Posterior vena cava (tissue), 2 donors: ENCODE results near the gene LRRC56. TPM values are rescaled to one million over a fixed set of nuclear protein-coding genes. Genes with fewer than 3 reads are reported as not detected.

ENCODE experiments used
- microRNA-seq, 2 donors: library from miRNA; unstranded; fragments of <30 nt; microRNA quantifications; one replicate each; pipeline ENCODE4 v1.2.0, GENCODE V29; 2020 to 2021; ENCODE audit warnings: borderline microRNAs expressed in 2 of 2
- total RNA-seq, 2 donors: library from RNA; stranded (reverse); fragmentation: NEBNext Ultra II Directional; extraction: Animal tissue kit (Norgen Biotek cat#: 25700); gene quantifications; one replicate each; pipeline ENCODE4 v1.2.1, GENCODE V29; 2021
- donor health status: DM: yes; HTN: yes; CAD: no.
- donor health status: DM: yes; HTN: yes; CAD: no.

LRRC56 gene
- total RNA-seq, 2 donors from 2014 or later: 0.43 to 0.56 TPM

Small RNA genes lying within 50 kb of the gene (microRNA-seq; reads per million reads assigned to microRNA genes)
- gene MIR210: 131 to 176 reads per million in 2 donors

Other genes with a start within 250 kb of the LRRC56 start
- gene PGGHG, start 248.4 kb upstream of the LRRC56 start, total RNA-seq: 10 to 100 TPM; 18.8 to 20.7 TPM
- gene IFITM5, start 238.0 kb upstream of the LRRC56 start, total RNA-seq: not detected
- gene IFITM2, start 229.7 kb upstream of the LRRC56 start, total RNA-seq: 100 to 1,000 TPM; 647 to 724 TPM
- gene IFITM1, start 223.5 kb upstream of the LRRC56 start, total RNA-seq: 100 to 1,000 TPM; 205 to 275 TPM
- gene IFITM3, start 216.7 kb upstream of the LRRC56 start, total RNA-seq: 1,000 to 10,000 TPM; 1,080 to 1,276 TPM
- 1 to 10 TPM in 1 of 2 donors, under 1 TPM in 1; 0.52 to 1.8 TPM for gene B4GALNT4, start 168.0 kb upstream of the LRRC56 start, total RNA-seq
- gene PKP3, start 143.3 kb upstream of the LRRC56 start, total RNA-seq: under 1 TPM in 1 of 2 donors, not detected in 1; 0.10 TPM
- gene SIGIRR, start 122.5 kb upstream of the LRRC56 start, total RNA-seq: 10 to 100 TPM; 30.7 to 45.2 TPM
- gene ANO9, start 95.5 kb upstream of the LRRC56 start, total RNA-seq: under 1 TPM; 0.57 to 0.93 TPM
- 10 to 100 TPM; 16.3 to 16.7 TPM for gene PTDSS2, start 87.2 kb upstream of the LRRC56 start, total RNA-seq
- gene RNH1, start 30.3 kb upstream of the LRRC56 start, total RNA-seq: 100 to 1,000 TPM; 197 to 209 TPM
- 10 to 100 TPM; 37.2 to 48.5 TPM for gene HRAS, start 2.0 kb upstream of the LRRC56 start, total RNA-seq
- gene LMNTD2, start 23.2 kb downstream of the LRRC56 start, total RNA-seq: under 1 TPM; 0.43 to 0.56 TPM
- gene RASSF7, start 23.4 kb downstream of the LRRC56 start, total RNA-seq: 1 to 10 TPM; 2.1 to 2.6 TPM
- gene PHRF1, start 38.9 kb downstream of the LRRC56 start, total RNA-seq: 10 to 100 TPM; 18.3 to 20.8 TPM
- gene IRF7, start 78.4 kb downstream of the LRRC56 start, total RNA-seq: 10 to 100 TPM; 10.3 to 16.4 TPM
- under 1 TPM in 1 of 2 donors, not detected in 1; 0.10 TPM for gene CDHR5, start 87.4 kb downstream of the LRRC56 start, total RNA-seq
- not detected for gene SCT, start 89.7 kb downstream of the LRRC56 start, total RNA-seq
- gene DRD4, start 99.7 kb downstream of the LRRC56 start, total RNA-seq: under 1 TPM; 0.48 to 0.51 TPM
- 10 to 100 TPM; 22.9 to 25.5 TPM for gene DEAF1, start 157.7 kb downstream of the LRRC56 start, total RNA-seq
- 10 to 100 TPM; 13.5 to 19.3 TPM for gene TMEM80, start 158.3 kb downstream of the LRRC56 start, total RNA-seq
- 10 to 100 TPM; 23.8 to 38.3 TPM for gene EPS8L2, start 168.7 kb downstream of the LRRC56 start, total RNA-seq
- gene TALDO1, start 209.9 kb downstream of the LRRC56 start, total RNA-seq: 100 to 1,000 TPM in 1 of 2 donors, 10 to 100 TPM in 1; 76.8 to 109 TPM
- 10 to 100 TPM; 33.0 to 38.8 TPM for gene GATD1, start 240.0 kb downstream of the LRRC56 start, total RNA-seq